Pancreas (tissue), 10 donors: Measurements from ENCODE around the gene MAN2A2. TPM values are rescaled to one million over a fixed set of nuclear protein-coding genes. Genes with fewer than 3 reads are reported as not detected.
A peak's percentile ranks its signal among the peaks of the same experiment; 100 is the strongest.

Experiments
- ATAC-seq, 4 donors: fragments of 200-7000 bp; cut with Tn5 transposase; one replicate each; pipeline versions ENCODE4 v1.8.0 to v1.9.1; 2020; ENCODE audit warnings: mild to moderate bottlenecking in 4 of 4, moderate library complexity in 4 of 4
- DNase-seq, 6 donors: peaks; one replicate each; pipeline ENCODE4 v3.0.0-alpha.2; 2020
- FAIRE-seq: peaks from 2 replicates; lab custom pipeline; 2012; peaks lifted over from hg19 to GRCh38; lab: Jason Lieb, UNC
- H3K27ac ChIP-seq, 4 donors: fragments of 200-600 bp; sonication (generic); 1 replicate in 3 of 4; 2 replicates in 1 of 4; pipeline versions ENCODE4 v1.5.0 to v1.8.0; 2020
- H3K27me3 ChIP-seq, 4 donors: fragments of 200-600 bp; one replicate each; pipeline ENCODE4 v1.8.0; 2021
- H3K36me3 ChIP-seq, 3 donors: fragments of 200-600 bp; sonication (generic) in 1 of 3; one replicate each; pipeline versions ENCODE4 v1.5.0 to v1.8.0; 2020 to 2021
- H3K4me1 ChIP-seq, 3 donors: fragments of 200-600 bp; one replicate each; pipeline ENCODE4 v1.8.0; 2021
- H3K4me3 ChIP-seq, 4 donors: fragments of 200-600 bp; sonication (generic) in 2 of 4; one replicate each; pipeline versions ENCODE4 v1.5.0 to v1.8.0; 2020 to 2021
- H3K9me3 ChIP-seq, 4 donors: fragments of 200-600 bp; one replicate each; pipeline ENCODE4 v1.8.0; 2021
- CTCF ChIP-seq, 4 donors: fragments of 200-600 bp; sonication (generic) in 3 of 4; IDR thresholded peaks; one replicate each; pipeline versions ENCODE4 v1.5.0 to v1.8.0; 2021; ENCODE audit warnings: antibody characterized with exemption in 4 of 4
- WGBS, 2 donors: extraction: QIAGEN DNeasy Blood & Tissue Kit; methylation state at CpG; one replicate each; pipeline ENCODE4 v1.1.7; 2013; 5-methylcytosine and 5-hydroxymethylcytosine counted together
- intact Hi-C, 3 donors: fragments of 100-400 bp; cut with DNase I; formaldehyde crosslinking; loops; one replicate each; pipeline versions ENCODE4 v1.11.1 to v1.14.2; 2022
- polyA plus RNA-seq, 2 donors: library from polyadenylated mRNA; stranded (reverse); fragments of 200-250 nt; gene quantifications; one replicate each; pipeline ENCODE4 v1.2.3, GENCODE V29; 2013
- total RNA-seq, 6 donors: library from RNA; stranded (reverse); fragmentation: NEBNext Ultra II Directional in 4 of 6; extraction: Animal tissue kit (Norgen Biotek cat#: 25700) in 4 of 6; gene quantifications; one replicate each; pipeline versions ENCODE4 v1.2.1 to v1.2.4, GENCODE V29; 2021 to 2023
- donor health status: healthy with polysubstance abuse.
- donor health status: DM: no; HTN: no; CAD: no; lungs with moderate emphysema.
- donor health status: DM: no; HTN: no; CAD: no.
- donor health status: control.
- donor health status: control.
- donor health status: Bipolar disorder and iron deficiency.
- donor health status: DM: yes; HTN: yes; CAD: no.
- donor health status: DM: no; HTN: no; CAD: no.
- donor health status: DM: no; HTN: no; CAD: no.
- donor health status: DM: yes; HTN: yes; CAD: no.

Gene MAN2A2
- total and polyA plus RNA-seq, 8 donors, result 56.6 to 118 (median 67.7) TPM

- Histone ChIP-seq H3K27ac (no peak overlapping the region), H3K27me3 (no peaks in the 10 kb centered on the region), H3K4me1 (no peaks in the 10 kb centered on the region), H3K9me3 (no peaks in the 10 kb centered on the region), H3K36me3 (peaks cover 13 to 87% (median 52%) of the 10 kb centered on the region in 3 donors), H3K4me3 (no peak overlapping the region)
- WGBS, 2 donors, result 92 to 96% methylated on average over 7 of the region's 7 CpGs
- TF ChIP-seq CTCF (IDR thresholded peaks at IDR 0.05), result no peak
- DNase-seq, result no peak
- FAIRE-seq, result no peak
- ATAC-seq, result no peak
- intact Hi-C loops, result no loop called here
These were observed 9.6 kb downstream of the MAN2A2 start for GRCh38 chr15:90912770-90913075.

- H3K27ac ChIP-seq, result no peak overlapping the region
- no peaks in the 10 kb centered on the region for H3K27me3 ChIP-seq
- 88 to 89% methylated on average over 12 of the region's 12 CpGs for WGBS, 2 donors
- intact Hi-C loops, result no loop called here
- FAIRE-seq, result no peak
- peaks cover 13 to 94% (median 59%) of the 10 kb centered on the region in 3 donors for H3K36me3 ChIP-seq
- H3K4me3 ChIP-seq, result no peak overlapping the region
- no peaks in the 10 kb centered on the region for H3K4me1 ChIP-seq
- no peak for DNase-seq
- TF ChIP-seq CTCF (IDR thresholded peaks at IDR 0.05), result no peak
- no peaks in the 10 kb centered on the region for H3K9me3 ChIP-seq
- no peak for ATAC-seq
These were observed 10.4 kb downstream of the MAN2A2 start for GRCh38 chr15:90913398-90913944.

- H3K27ac ChIP-seq, result no peak overlapping the region
- FAIRE-seq, result no peak
These were observed 11.4 kb downstream of the MAN2A2 start for GRCh38 chr15:90914305-90915080.

GRCh38 chr15:90915216-90915807, 12.2 kb downstream of the MAN2A2 start:
- ATAC-seq, result no peak
- Histone ChIP-seq H3K9me3 (no peaks in the 10 kb centered on the region), H3K4me3 (no peak overlapping the region), H3K36me3 (peaks cover 13 to 99% (median 63%) of the 10 kb centered on the region in 3 donors), H3K27ac (no peak overlapping the region), H3K27me3 (no peaks in the 10 kb centered on the region), H3K4me1 (no peaks in the 10 kb centered on the region)
- 78 to 83% methylated on average over 7 of the region's 7 CpGs for WGBS, 2 donors
- no peak for DNase-seq
- intact Hi-C loops, result no loop called here
- no peak for FAIRE-seq
- no peak for TF ChIP-seq CTCF (IDR thresholded peaks at IDR 0.05)

More at GRCh38 chr15:90914305-90915080, 11.4 kb downstream of the MAN2A2 start:
- H3K36me3 ChIP-seq, result peaks cover 13 to 99% (median 65%) of the 10 kb centered on the region in 3 donors
- WGBS, 2 donors, result 90 to 94% methylated on average over 22 of the region's 22 CpGs
- peak in 1 of 6 donors; percentile 51 for DNase-seq
- intact Hi-C loops, result no loop called here
- no peak overlapping the region for H3K4me3 ChIP-seq
- no peaks in the 10 kb centered on the region for H3K27me3 ChIP-seq
- no peaks in the 10 kb centered on the region for H3K4me1 ChIP-seq
- no peaks in the 10 kb centered on the region for H3K9me3 ChIP-seq
- ATAC-seq, result no peak
- no peak for TF ChIP-seq CTCF (IDR thresholded peaks at IDR 0.05)
